H1 (cell line): ENCODE data around the gene ABL2. TPM values are rescaled to one million over a fixed set of nuclear protein-coding genes. Genes with fewer than 3 reads are reported as not detected.

Experiments
- CTCF ChIA-PET: fragments of 300-600 bp; sonication (Branson Sonifier 250); formaldehyde crosslinking; loops from one replicate; lab custom pipeline; 2021; ENCODE audit not compliant: partially characterized antibody; lab: Charles Lee
- POLR2A ChIA-PET: fragments of 300-600 bp; sonication (Branson Sonifier 250); formaldehyde crosslinking; loops from one replicate; lab custom pipeline; 2021; ENCODE audit warnings: inconsistent platforms; ENCODE audit not compliant: partially characterized antibody; lab: Charles Lee
- DNase-seq, 2 experiments: peaks; one replicate each; pipeline versions ENCODE4 v3.0.0 to v3.0.0-alpha.2; 2010 to 2022; ENCODE audit warnings: low spot score in 2 of 2, low read depth in 1 of 2, mixed read lengths in 1 of 2
- FAIRE-seq: peaks from 2 replicates; lab custom pipeline; 2011; peaks lifted over from hg19 to GRCh38; lab: Jason Lieb, UNC
- H2AFZ ChIP-seq: 2 replicates; pipeline ENCODE4 v1.8.1; 2012; ENCODE audit warnings: low read length, inconsistent platforms
- H2AK5ac ChIP-seq: 2 replicates; pipeline ENCODE4 v1.6.1; 2013; ENCODE audit warnings: low read depth, low read length
- H2BK120ac ChIP-seq: replicated peaks from 2 replicates; pipeline ENCODE3; 2013; ENCODE audit warnings: low read depth, low read length, inconsistent platforms
- H2BK12ac ChIP-seq: 2 replicates; pipeline ENCODE4 v1.6.1; 2013; ENCODE audit warnings: low read depth, low read length
- H2BK15ac ChIP-seq: 2 replicates; pipeline ENCODE4 v1.6.1; 2013; ENCODE audit warnings: low read length
- H2BK20ac ChIP-seq: 2 replicates; pipeline ENCODE4 v1.6.1; 2013; ENCODE audit warnings: low read length
- H2BK5ac ChIP-seq: 2 replicates; pipeline ENCODE4 v1.6.1; 2013; ENCODE audit warnings: low read depth, low read length
- H3K14ac ChIP-seq: 2 replicates; pipeline ENCODE4 v1.6.1; 2013; ENCODE audit warnings: inconsistent platforms; ENCODE audit not compliant: insufficient read length
- H3K18ac ChIP-seq: 2 replicates; pipeline ENCODE4 v1.6.1; 2013; ENCODE audit warnings: low read length; ENCODE audit errors: extremely low read depth
- H3K23ac ChIP-seq: 2 replicates; pipeline ENCODE4 v1.6.1; 2013; ENCODE audit warnings: inconsistent platforms; ENCODE audit not compliant: insufficient read length
- H3K23me2 ChIP-seq: 2 replicates; pipeline ENCODE4 v1.6.1; 2013; ENCODE audit warnings: low read depth, low read length
- H3K27ac ChIP-seq: 2 replicates; pipeline ENCODE4 v1.6.1; 2011; ENCODE audit warnings: low read depth, low read length, inconsistent platforms
- H3K27me3 ChIP-seq, 4 experiments: replicated peaks in 1 of 4; 1 replicate in 1 of 4; 2 replicates in 3 of 4; pipeline versions ENCODE4 v1.6.1 to v1.8.1; 2011 to 2013; ENCODE audit warnings: low read length in 3 of 4, mild to moderate bottlenecking in 3 of 4, inconsistent platforms in 2 of 4, mixed read lengths in 2 of 4, moderate library complexity in 1 of 4; ENCODE audit not compliant: control insufficient read depth in 3 of 4, insufficient read depth in 3 of 4; ENCODE audit errors: extremely low read depth in 1 of 4
- H3K36me3 ChIP-seq, 4 experiments: 2 replicates each; pipeline versions ENCODE4 v1.6.1 to v1.8.1; 2011 to 2013; ENCODE audit warnings: mild to moderate bottlenecking in 4 of 4, low read length in 3 of 4, moderate library complexity in 2 of 4, control low read depth in 1 of 4, inconsistent platforms in 1 of 4; ENCODE audit not compliant: insufficient read depth in 4 of 4, control insufficient read depth in 2 of 4
- H3K4ac ChIP-seq: replicated peaks from 2 replicates; pipeline ENCODE3; 2013; ENCODE audit warnings: low read length, low read depth, mixed read lengths, inconsistent platforms; ENCODE audit not compliant: insufficient read length
- H3K4me1 ChIP-seq, 4 experiments: replicated peaks in 1 of 4; 1 replicate in 1 of 4; 2 replicates in 3 of 4; pipeline versions ENCODE4 v1.6.1 to v1.8.1; 2011 to 2013; ENCODE audit warnings: low read length in 3 of 4, inconsistent platforms in 2 of 4, mixed read lengths in 1 of 4; ENCODE audit not compliant: insufficient read depth in 4 of 4, control insufficient read depth in 3 of 4
- H3K4me2 ChIP-seq, 2 experiments: 2 replicates each; pipeline versions ENCODE4 v1.6.1 to v1.8.1; 2011 to 2013; ENCODE audit warnings: low read depth in 2 of 2, low read length in 2 of 2, control low read depth in 1 of 2, inconsistent platforms in 1 of 2, mild to moderate bottlenecking in 1 of 2; ENCODE audit not compliant: insufficient read depth in 1 of 2
- H3K4me3 ChIP-seq, 4 experiments: fragments of 200-600, 300-600 bp in 1 of 4; sonication (generic), shearing (Covaris generic), sonication (Bioruptor Twin) in 1 of 4; 2 replicates each; pipeline versions ENCODE4 v1.5.1 to v1.8.1; 2011 to 2016; ENCODE audit warnings: low read length in 4 of 4, low read depth in 3 of 4, control low read depth in 2 of 4, inconsistent platforms in 2 of 4, mild to moderate bottlenecking in 2 of 4, mixed read lengths in 1 of 4, moderate library complexity in 1 of 4; ENCODE audit not compliant: insufficient read depth in 2 of 4; ENCODE audit errors: extremely low read depth in 1 of 4
- H3K56ac ChIP-seq: replicated peaks from 2 replicates; pipeline ENCODE3; 2013; ENCODE audit warnings: low read depth, mild to moderate bottlenecking, mixed read lengths, low read length, inconsistent platforms; ENCODE audit not compliant: insufficient read length
- H3K79me1 ChIP-seq: 2 replicates; pipeline ENCODE4 v1.6.1; 2013; ENCODE audit warnings: low read depth, low read length, control low read depth
- H3K79me2 ChIP-seq, 2 experiments: 2 replicates each; pipeline versions ENCODE4 v1.6.1 to v1.8.1; 2012 to 2013; ENCODE audit warnings: low read length in 2 of 2, mild to moderate bottlenecking in 2 of 2, inconsistent platforms in 1 of 2; ENCODE audit not compliant: insufficient read depth in 2 of 2, control insufficient read depth in 1 of 2
- H3K9ac ChIP-seq, 4 experiments: replicated peaks in 1 of 4; 1 replicate in 1 of 4; 2 replicates in 3 of 4; pipeline versions ENCODE4 v1.6.1 to v1.8.1; 2011 to 2013; ENCODE audit warnings: low read depth in 3 of 4, low read length in 3 of 4, control low read depth in 2 of 4, mild to moderate bottlenecking in 2 of 4, moderate library complexity in 2 of 4, inconsistent platforms in 1 of 4; ENCODE audit errors: extremely low read depth in 1 of 4
- H3K9me3 ChIP-seq, 2 experiments: 2 replicates each; pipeline versions ENCODE4 v1.6.1 to v1.8.1; 2012 to 2013; ENCODE audit warnings: mild to moderate bottlenecking in 2 of 2, moderate library complexity in 2 of 2, control low read depth in 1 of 2, inconsistent platforms in 1 of 2, low read depth in 1 of 2, low read length in 1 of 2, mixed read lengths in 1 of 2; ENCODE audit not compliant: insufficient read depth in 2 of 2
- H4K20me1 ChIP-seq, 2 experiments: replicated peaks in 1 of 2; 2 replicates each; pipeline versions ENCODE3 to v1.8.1; 2011 to 2013; ENCODE audit warnings: inconsistent platforms in 2 of 2, low read length in 2 of 2, mild to moderate bottlenecking in 1 of 2; ENCODE audit not compliant: insufficient read depth in 2 of 2, control insufficient read depth in 1 of 2
- H4K5ac ChIP-seq: 2 replicates; pipeline ENCODE4 v1.6.1; 2013; ENCODE audit warnings: low read length, low read depth, mixed read lengths, inconsistent platforms; ENCODE audit not compliant: insufficient read length
- H4K8ac ChIP-seq: 2 replicates; pipeline ENCODE4 v1.8.0; 2013; ENCODE audit warnings: mild to moderate bottlenecking, moderate library complexity, low read length, inconsistent platforms; ENCODE audit not compliant: insufficient read depth; ENCODE audit errors: extremely low read depth
- H4K91ac ChIP-seq: replicated peaks from 2 replicates; pipeline ENCODE3; 2013; ENCODE audit warnings: low read length, mixed read lengths, inconsistent platforms; ENCODE audit not compliant: insufficient read length
- HDAC2 ChIP-seq, 2 experiments: fragments of 300-600 bp in 1 of 2; sonication (generic) in 1 of 2; IDR thresholded peaks; 2 replicates each; pipeline ENCODE4 v1.6.1; 2011 to 2012; ENCODE audit warnings: low read depth in 2 of 2, low read length in 2 of 2, mild to moderate bottlenecking in 2 of 2, moderate library complexity in 2 of 2, borderline replicate concordance in 1 of 2, inconsistent platforms in 1 of 2
- POLR2AphosphoS5 ChIP-seq: IDR thresholded peaks from 2 replicates; pipeline ENCODE4 v1.6.1; 2011; ENCODE audit warnings: low read depth, low read length
- TAF7 ChIP-seq: optimal IDR thresholded peaks from 2 replicates; pipeline ENCODE3; 2011; ENCODE audit warnings: low read depth, mild to moderate bottlenecking, inconsistent platforms, low read length, moderate library complexity, borderline replicate concordance
- WGBS, 2 experiments: shearing (Covaris generic) in 1 of 2; methylation state at CpG; one replicate each; pipeline versions ENCODE4 v1.1.6 to v1.1.7; 2013 to 2015; ENCODE audit warnings: low lambda C conversion rate in 2 of 2, mixed read lengths in 2 of 2, inconsistent platforms in 1 of 2, low coverage in 1 of 2, missing lambda C conversion rate in 1 of 2; ENCODE audit not compliant: insufficient replicate concordance in 2 of 2, insufficient coverage in 1 of 2, insufficient read length in 1 of 2; ENCODE audit errors: extremely low coverage in 1 of 2, missing lambda C conversion rate in 1 of 2; 5-methylcytosine and 5-hydroxymethylcytosine counted together
- polyA plus RNA-seq, 7 experiments: library from polyadenylated mRNA; depleted of rRNA in 3 of 7; stranded (reverse) in 5 of 7; unstranded in 2 of 7; fragments of >200 nt in 5 of 7; fragments of 200-250 nt in 2 of 7; gene quantifications; 1 replicate in 5 of 7; 2 replicates in 1 of 7; 4 replicates in 1 of 7; pipeline versions ENCODE4 v1.2.1 to v1.2.3, GENCODE V29; 2011 to 2013; ENCODE audit warnings: missing spikeins in 2 of 7, mixed read lengths in 2 of 7
- total RNA-seq: library from RNA; stranded (reverse); fragmentation: NEBNext Ultra II Directional; extraction: Animal tissue kit (Norgen Biotek cat#: 25700); gene quantifications from 2 replicates; pipeline ENCODE4 v1.2.1, GENCODE V29; 2021
- TF ChIP-seq, protein P1 (sequence below): IDR thresholded peaks from 2 replicates; pipeline ENCODE4 v1.6.1; 2012; ENCODE audit warnings: inconsistent platforms

ABL2 gene
- total and polyA plus RNA-seq, 2 of the 8 experiments (the other 6 are each of a cell fraction or from before 2014, with no cell fraction given): 4.5 to 19.1 TPM

DNA sequence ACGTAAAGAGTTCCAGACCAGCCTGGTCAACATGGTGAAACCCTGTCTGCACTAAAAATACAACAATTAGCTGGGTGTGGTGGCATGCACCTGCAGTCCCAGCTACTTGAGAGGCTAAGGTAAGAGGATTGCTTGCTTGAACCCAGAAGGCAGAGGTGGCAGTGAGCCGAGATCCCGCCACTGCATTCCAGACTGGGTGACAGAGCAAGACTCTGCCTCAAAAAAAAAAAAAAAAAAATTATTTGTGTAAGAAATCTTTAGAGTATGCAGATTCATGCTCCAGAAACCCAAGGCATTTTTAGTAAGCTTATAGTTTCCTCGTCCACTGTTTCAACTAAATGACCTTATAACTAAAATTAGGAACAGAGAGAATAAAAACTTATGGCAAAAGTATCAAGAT, 51.3 kb downstream of the ABL2 start:
- H3K27ac ChIP-seq: no peak overlapping the region
- H3K4ac ChIP-seq: no peak overlapping the region
- no peak overlapping the region for H2BK12ac ChIP-seq
- H2AFZ ChIP-seq: no peak overlapping the region
- H3K23me2 ChIP-seq: no peaks in the 10 kb centered on the region
- no peak overlapping the region for H4K5ac ChIP-seq
- H3K27me3 ChIP-seq: no peaks in the 10 kb centered on the region
- H4K8ac ChIP-seq: no peak overlapping the region
- TF ChIP-seq, protein P1, sequence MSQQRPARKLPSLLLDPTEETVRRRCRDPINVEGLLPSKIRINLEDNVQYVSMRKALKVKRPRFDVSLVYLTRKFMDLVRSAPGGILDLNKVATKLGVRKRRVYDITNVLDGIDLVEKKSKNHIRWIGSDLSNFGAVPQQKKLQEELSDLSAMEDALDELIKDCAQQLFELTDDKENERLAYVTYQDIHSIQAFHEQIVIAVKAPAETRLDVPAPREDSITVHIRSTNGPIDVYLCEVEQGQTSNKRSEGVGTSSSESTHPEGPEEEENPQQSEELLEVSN: no peak
- no peak for TF ChIP-seq HDAC2 (IDR thresholded peaks at IDR 0.05; ENCODE audit: borderline replicate concordance in 1 of 2, low read depth in 2 of 2, low read length in 2 of 2)
- no peak for TF ChIP-seq POLR2AphosphoS5
- TF ChIP-seq TAF7: no peak
- H3K14ac ChIP-seq: no peak overlapping the region
- H2BK15ac ChIP-seq: no peak overlapping the region
- H4K20me1 ChIP-seq: peaks cover 1 to 2% of the 10 kb centered on the region in 2 experiments
- H3K23ac ChIP-seq: no peak overlapping the region
- no peak overlapping the region for H3K18ac ChIP-seq
- CTCF ChIA-PET: interaction anchor here (1.2 to 1.3 kb wide), 2 partner anchors 10 to 73 kb away, joined by 3 to 8 read pairs; no protein-coding TSS in a partner anchor
- H3K56ac ChIP-seq: no peak overlapping the region
- no peak overlapping the region for H2BK20ac ChIP-seq
- no peak overlapping the region for H3K4me2 ChIP-seq
- no peaks in the 10 kb centered on the region; a peak in 1 of 7 replicates for H3K4me1 ChIP-seq
- DNase-seq: no peak
- no peak overlapping the region for H2AK5ac ChIP-seq
- no peaks in the 10 kb centered on the region for H3K9me3 ChIP-seq
- POLR2A ChIA-PET: no interaction called here
- H2BK5ac ChIP-seq: no peak overlapping the region
- H4K91ac ChIP-seq: no peak overlapping the region
- peaks cover 0 to 33% of the 10 kb centered on the region in 2 experiments; a peak in 2 of 4 replicates for H3K79me2 ChIP-seq
- H2BK120ac ChIP-seq: no peak overlapping the region
- FAIRE-seq: no peak
- H3K9ac ChIP-seq: no peak overlapping the region
- WGBS, 2 experiments: 94% methylated on average over 4 of the region's 4 CpGs; no CpG with 5 or more reads in 1 of the 2 experiments
- H3K36me3 ChIP-seq: no peaks in the 10 kb centered on the region
- H3K79me1 ChIP-seq: peaks cover 4% of the 10 kb centered on the region
- H3K4me3 ChIP-seq: no peak overlapping the region
